GM19395 (cell line): Measurements from ENCODE around the gene GPR83.
"Not testable (repeated sequence)": the region's sequence is repeated elsewhere in the genome, so short reads cannot be mapped to it uniquely, and the experiment has no call there.

Source experiments
- ATAC-seq: cut with Tn5 transposase; IDR thresholded peaks from one replicate; pipeline ENCODE4 v1.9.1; 2021; ENCODE audit warnings: mild to moderate bottlenecking, moderate library complexity; ENCODE audit not compliant: unreplicated experiment

GPR83 gene

DNA sequence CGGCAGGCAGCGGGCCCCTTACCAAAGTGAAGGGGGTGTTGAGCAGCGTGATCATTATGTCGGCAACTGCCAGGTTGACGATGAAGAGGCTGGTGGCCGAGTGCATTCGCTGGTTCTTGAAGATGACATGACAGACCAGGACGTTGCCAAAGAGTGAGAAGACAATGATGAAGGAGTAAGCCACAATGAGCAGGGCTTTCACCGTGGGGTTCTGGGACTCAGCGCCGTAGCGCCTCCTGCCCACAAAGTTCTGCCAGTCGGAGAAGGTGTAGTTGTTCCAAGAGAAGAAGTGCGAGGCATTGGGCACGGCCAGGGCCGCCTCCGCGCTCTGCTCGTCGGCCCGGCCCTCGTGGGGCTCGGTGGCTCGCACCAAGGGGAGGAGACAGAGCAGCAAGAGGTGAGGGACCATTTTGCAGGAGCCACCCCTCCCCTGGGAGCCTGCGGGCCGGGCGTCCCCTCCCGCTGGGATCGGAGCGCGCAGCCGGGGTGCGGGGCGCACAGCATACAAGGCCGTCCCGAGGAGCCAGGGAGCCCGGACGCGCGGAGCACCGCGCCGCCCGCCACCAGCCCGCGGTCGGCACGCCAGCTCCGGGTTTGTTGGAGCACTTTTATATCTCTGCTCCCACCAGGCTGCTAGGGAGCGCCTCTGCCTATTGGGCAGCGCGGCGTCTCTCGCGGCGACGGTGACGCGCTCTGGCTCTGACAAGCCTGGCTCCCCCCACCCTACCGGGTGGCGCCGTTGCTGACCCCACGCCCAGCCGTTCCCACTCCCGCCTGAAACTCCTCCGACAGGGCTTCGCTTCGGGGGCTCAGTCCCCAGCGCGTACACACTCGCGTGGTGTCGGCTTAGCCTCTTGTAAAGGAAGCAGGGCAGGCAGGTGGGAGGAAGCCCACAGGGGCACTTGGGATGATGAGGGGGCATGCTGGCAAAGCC, at the start of gene GPR83:
GPR83 (minus strand) TSS at position 581 of the 934 bp plus-strand sequence; CDS start at position 409, 172 bp downstream.
- no peak for ATAC-seq

DNA sequence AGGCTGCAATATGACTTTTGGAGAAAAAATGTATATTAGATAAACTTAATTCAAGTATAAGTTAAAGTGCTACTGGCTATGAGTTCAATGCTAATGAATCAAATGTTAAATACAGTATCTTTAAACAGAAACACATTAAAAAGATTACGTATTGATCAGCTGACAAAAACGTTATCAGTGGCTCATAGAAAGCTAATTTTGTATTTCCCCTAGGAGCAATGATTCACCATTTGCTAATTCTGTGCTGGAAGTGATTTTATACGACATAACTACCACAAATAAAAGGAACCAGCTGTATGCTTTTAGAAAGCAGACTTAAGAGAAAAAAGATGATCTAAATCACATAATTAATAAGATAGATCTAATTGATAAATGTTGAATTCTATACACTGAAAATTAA, 48.8 kb upstream of the GPR83 start:
- no peak for ATAC-seq

DNA sequence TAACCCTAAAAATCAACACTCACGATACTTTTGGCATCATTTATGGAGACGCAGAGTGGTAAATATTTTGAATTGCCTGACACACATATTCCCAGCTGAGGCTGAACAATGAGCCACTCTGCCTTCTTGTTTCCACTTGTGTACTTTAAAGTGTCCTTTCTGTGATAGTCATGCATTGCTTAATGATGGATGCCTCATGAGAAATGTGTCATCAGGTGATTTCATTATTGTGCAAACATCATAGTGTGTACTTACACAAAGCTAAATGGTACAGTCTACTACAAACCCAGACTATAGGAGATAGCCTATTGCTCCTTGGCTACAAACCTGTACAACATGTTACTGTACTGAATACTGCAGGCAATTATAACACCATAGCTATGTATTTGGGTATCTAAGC, 48.2 kb upstream of the GPR83 start:
- ATAC-seq: no peak

DNA sequence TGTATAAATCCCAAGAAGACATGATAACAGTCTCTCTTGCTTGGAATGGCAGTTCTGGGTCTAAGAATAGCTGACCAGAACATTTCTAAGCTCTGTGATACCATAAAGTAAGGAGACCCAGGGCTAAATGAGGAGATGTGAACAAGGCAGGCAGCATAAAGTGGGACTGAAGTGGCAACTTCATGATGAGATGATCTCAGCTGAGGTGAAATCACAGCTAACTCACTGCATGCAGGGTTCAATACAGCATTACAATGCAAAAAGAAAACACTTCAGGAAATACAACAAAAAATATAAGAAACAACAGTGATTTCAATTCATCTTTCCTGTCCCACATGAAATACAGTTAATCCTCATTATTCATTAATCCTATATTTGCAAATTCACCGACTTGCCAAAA, 47.8 kb upstream of the GPR83 start:
- ATAC-seq: no peak

DNA sequence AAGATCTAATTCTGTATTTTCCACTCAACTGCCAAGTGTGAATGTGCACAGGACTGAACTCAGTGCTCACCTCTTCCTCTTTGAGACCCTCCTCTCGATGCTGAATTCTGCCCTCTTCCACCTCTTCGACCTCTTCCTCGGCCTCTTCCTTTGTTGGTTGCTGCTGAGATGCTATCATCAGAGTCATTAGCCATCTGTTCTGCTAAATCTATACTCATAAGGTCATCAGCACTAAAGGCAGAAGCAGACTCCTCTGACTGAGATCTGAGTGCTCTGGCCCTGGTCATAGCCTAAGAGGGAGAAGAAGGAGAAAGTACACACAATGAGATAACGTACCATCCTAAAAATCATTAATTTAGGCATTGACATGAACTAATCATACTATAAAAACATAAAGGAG, 45.9 kb upstream of the GPR83 start:
- no peak for ATAC-seq

DNA sequence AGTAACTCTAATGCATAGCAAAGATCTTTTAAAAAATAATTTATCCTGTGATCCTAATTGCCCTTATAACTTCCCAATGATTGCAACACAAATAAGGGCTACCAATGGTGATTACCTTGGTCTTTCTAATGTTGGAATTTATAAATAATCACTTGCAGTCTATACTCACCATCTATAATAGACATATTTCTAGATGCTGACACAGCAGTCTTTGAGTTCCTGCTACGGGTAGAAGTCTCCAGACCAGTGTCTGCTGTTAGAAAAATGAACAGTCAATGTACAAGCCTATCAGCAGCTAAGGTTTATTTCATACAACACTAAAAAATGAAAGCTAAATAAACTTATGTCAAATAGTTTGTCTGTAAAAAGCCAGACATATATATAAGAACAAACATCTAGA, 44.4 kb upstream of the GPR83 start:
- ATAC-seq: no peak

DNA sequence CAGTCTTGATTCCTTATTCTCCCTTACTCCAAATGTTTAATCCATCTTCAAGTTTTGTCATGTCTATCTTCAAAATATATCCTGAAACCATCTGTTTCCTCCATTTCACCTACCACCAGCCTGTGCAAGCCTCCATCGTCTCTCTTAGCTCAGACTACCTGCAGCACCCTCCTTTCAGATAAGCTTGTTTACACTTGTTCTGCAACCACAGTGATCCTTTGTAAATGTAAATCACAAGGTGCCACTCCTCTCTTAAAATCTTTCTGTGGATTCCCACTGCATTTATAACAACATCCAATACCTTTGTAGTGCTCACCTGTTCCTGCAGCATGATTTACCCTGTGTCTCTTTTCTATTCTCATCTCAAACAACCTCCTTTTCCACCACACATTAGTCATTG, 31.8 kb upstream of the GPR83 start:
- no peak for ATAC-seq

DNA sequence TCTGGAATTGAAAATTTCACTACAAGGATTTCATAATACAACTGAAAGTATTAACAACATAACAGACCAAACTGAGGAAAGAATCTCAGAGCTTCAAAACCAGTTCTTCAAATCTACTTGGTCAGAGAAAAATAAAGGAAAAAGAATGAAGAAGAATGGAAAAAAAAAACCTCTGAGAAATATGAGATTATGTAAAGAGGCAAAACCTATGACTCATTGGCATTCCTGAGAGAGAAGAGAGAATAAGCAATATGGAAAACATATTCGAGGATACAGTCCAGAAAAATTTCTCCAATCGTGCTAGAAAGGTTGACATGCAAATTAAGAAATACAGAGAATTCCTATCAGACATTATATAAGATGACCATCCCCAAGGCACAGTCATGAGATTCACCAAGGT, 23.4 kb upstream of the GPR83 start:
- no peak for ATAC-seq

DNA sequence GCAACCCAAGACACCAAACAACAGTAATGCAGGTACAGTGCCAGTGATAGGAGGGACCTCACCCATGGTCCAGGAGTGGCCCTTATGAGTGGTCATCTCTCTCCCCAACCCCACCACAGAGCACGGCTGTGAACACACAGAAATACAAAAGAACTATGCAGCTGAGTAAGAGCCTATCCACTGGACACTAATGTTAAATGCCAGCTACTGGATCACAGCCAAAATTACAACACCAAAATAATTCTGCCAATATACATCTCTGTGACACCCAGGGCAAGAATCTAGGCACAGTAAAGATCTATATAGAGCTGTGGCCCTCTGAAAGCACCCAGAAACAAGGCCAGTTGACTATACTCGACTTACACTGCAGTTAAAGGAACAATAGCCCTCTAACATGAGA, 22.8 kb upstream of the GPR83 start:
- no peak for ATAC-seq

DNA sequence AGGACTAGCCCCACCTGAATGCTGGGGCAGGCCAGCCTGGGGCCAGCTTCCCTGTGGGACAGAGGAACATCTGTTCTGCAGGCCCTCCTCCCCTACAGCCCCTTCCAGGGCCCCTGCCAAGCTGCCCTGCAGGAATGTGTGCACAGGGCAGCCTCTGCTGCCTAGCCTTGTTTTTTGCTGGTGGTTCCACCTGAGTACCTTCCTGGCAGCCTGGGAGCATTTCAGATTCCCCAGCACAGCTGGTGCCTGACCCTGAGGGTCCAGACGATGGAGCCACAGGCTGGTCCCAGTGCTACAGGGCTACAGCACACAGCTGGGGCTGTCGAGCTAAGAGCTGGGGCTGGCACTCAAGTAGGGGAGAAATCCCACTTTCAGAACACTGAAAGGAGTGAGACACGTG, 22.3 kb upstream of the GPR83 start:
- no peak for ATAC-seq

DNA sequence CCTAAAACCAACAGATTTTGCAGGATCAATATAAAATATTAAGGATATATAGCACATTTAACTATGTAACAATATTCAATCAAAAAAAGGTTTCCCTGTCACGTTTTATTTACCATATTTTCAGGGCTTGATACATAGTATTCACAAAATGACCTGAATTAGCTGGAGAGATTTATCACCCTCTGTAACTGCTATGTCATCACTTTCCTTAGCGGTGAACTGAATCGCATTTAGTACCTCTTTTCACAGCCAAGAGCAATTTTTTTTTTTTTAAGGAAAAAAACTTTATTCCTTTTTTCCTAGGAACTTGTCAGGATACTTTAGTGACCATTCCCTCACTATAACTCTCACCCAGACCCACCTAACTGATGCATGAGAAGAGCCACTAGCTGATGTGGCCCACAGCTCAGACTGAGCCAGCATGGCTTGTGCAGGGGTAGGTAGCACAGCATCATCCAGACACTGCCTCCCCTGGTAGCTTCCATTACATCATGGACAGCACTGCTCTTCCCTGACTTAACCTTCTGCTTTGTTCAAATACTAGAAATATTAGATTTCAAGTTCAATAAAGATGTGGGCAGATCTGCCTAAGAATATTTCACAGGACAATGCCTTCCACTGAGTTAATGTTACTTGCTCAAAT, 17.0 kb upstream of the GPR83 start:
- no peak for ATAC-seq

DNA sequence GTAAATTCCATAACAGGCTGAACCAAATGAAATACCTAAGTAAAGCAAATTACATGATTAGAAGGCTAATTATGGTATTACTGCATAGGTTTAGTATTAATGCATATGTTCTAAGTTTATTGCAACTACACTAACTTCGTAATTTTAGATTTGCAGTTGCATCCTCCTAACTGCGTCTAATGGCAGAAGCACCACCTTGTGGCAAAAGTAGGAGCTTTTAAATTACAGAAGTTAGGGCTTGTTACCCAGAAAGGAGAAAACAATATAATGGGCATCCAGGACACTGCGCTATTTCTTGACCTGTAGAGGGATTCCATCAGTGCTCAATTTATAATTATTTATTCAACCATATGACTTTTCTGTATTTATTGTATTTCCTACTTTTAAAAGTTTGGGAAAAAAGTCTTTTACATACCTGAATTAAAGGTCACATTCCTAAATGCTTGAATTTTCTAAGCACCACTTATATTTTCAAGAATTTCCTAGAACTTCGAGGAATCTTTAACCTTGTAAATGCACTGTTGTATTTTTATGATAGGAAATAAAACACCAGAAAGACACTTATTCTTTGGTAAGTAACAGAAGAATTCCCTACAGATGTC, 16.3 kb upstream of the GPR83 start:
- no peak for ATAC-seq

DNA sequence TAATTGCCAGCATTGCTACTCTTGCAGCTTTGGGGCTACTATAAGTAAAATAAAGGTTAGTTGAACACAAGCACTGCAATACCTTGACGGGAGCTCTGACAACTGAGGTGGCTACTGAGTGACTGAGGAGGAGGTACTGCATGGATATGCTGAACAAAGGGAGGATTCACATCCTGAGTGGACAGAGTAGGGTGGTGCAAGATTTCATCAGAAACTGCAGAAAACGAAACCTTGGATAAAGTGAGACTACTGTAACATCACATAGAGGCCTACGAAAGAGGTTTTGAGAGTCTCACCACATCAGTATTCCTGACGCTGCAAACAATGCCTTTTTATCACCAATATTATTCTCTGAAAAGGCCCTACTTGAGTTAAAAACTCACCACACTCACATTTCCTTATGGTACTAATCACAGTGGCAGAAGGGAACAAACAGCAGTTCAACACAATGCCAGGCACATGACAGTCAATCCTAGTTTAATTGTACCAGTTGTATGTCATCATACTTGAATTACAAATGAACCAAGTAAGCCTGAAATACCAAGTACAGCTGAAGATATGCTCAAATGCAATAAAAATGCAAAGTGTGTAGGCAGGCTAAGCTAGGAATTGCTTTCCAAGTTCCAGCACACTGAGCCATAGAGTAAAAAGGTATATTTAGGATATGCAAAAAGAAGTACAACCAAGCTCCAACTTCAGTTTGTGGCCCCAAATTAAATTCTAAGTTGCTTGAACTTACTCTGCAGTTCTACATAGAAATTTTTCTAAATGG, 4.0 kb upstream of the GPR83 start:
- ATAC-seq: no peak

DNA sequence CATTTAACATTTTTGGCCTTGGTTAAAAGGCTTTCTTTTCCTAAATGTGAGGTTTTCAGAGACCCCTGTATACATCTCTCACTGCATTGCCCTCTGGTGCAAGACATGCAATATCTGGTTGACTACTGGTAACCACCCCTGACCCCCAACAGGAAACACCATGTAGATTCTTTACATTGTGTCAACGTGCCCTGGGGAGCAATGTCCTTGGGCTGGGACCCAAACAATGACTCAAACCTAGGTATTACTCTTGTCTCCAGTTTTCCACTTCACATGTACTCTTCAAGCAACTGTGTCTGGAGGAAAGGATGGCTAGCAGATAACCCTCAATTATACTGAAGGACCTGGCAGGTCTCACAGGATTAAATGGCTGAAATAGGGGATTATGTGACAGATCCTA, 1.1 kb upstream of the GPR83 start:
- no peak for ATAC-seq

DNA sequence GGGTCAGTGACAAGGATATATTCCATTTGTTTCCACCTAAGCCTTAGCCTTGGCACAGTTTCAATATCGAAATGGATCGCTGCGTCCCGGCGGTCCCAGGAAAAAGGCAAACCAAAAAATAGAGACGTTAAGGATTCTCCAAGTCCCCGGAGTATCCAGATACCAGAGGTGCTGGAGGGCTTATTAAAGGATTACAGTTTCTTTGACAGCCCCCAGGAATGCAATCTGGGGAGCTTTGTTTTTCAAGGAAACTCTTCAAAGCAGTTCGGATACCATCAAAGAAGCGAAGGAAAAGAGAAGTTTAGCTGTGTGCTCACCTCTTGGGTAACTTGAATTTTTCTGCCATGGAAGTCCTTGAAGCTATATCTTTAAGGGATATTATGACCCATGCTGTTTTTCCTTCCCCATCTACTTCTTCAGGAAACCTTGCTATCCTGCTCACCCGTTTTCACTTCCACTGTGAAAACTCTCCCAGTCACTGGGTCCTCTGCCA, 600 bp upstream of the GPR83 start:
- ATAC-seq: no peak

DNA sequence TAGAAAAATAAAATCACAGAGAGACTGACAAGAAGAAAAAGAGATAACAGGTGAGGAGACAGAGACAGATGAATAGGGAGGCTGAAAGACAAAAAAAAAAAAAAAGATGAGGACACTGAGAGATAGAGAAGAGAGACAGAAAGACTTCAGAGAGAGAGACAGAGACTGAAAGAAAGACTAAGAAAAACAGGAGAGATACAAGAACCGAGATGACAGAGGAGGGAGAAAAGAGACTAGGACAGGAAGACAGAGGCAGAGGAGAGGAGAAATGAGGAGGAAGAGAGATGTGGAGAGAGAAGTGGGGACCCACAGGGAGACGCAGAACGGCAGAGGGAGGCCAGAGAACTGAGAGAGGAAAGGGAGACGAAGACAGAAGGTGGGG, 771 bp downstream of the GPR83 start:
- ATAC-seq: no peak

DNA sequence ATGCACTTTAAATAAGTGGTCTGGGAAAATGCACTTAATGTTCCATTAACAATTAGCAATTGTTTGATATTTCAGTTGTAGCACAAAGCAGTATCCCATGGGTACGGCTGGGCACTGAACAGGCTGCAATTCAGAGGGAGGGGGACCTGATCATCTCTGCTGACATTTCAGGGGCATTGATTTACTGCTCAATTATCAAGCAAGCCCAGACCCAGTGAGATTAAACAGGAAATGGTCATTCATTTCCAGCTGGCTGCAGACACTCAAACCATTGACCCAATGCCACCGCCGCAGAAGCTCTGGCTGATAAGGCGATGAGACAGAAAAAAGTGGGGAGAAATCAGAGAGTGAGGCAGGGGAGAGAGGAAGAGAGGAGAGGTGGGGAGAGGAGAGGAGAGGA, 1.2 kb downstream of the GPR83 start:
- no peak for ATAC-seq

DNA sequence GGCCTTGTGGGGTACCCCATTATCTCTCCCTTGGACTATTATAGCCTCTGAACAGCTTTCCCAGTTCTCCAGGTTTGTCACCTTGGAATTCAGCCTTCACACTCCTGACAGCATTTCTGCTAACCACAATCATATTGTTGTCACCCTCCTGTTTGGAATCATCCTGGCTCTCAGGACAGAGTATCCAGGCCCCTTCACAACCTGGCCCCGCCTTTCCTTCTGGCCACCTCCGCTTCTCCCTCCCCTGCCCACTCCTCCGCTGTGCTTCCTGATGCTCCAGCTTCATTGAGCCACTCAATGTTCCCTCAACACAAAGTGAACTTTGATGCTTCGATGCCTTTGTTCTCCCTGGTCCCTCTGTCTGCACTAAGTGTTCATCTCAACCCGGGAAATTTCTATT, 3.1 kb downstream of the GPR83 start:
- no peak for ATAC-seq

DNA sequence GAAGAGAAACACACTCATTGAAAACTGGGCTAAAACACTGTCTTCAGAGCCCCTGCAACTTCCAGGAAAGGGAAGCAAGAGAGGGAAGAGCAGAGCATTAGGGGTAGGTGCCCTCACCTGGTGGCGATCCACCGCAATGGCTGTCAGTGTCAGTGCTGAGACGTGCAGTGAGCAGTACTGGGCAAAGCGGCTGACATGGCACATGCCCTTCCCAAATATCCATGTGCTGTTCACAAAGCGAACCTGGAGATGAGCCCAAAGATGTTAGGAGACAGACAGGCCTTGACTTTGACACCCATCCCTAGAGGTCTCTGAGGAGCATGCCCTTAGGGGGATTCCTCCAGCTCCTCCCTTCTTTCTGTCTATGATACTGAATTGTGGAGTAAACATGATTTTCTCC, 4.9 kb downstream of the GPR83 start:
- ATAC-seq: no peak

DNA sequence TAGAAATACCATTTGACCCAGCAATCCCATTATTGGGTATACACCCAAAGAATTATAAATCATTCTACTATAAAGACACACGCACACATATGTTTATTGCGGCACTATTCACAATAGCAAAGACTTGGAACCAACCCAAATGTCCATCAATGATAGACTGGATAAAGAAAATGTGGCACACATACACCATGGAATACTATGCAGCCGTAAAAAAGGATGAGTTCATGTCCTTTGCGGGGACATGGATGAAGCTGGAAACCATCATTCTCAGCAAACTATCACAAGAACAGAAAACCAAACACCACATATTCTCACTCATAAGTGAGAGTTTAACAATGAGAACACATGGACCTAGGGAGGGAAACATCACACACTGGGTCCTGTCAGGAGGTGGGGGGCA, 9.3 kb downstream of the GPR83 start:
- not testable (repeated sequence) for ATAC-seq

DNA sequence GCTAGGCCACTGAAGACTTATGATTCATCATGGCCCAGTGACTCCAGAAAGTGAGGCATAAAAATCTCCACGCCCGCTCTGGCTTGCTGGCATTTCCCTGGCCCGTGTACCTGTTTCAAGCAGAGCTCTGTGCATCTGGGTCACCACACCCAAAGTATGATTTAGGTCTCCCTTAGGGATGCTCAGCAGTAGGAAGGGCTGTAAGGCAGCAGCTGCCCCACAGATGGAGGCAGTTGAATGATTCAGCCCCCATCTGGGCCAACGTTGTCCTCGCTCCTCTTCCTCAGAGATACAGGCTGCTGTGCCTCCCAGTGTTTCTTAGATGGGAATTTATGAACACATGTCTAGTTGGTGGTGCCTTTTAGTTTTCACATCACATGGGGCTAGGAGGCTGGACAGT, 21.6 kb downstream of the GPR83 start:
- ATAC-seq: no peak
